B cell (primary cell): ENCODE results near the gene CYTIP. TPM values are rescaled to one million over a fixed set of nuclear protein-coding genes. Genes with fewer than 3 reads are reported as not detected.

Source experiments
- ATAC-seq: fragments of 200-7000 bp; cut with Tn5 transposase; one replicate; pipeline ENCODE4 v1.10.0; 2021; ENCODE audit warnings: low read depth, mild to moderate bottlenecking, moderate number of reproducible peaks, moderate library complexity
- CTCF ChIA-PET: fragments of 350-600 bp; sonication (Branson Sonifier 250); formaldehyde crosslinking; loops from one replicate; lab custom pipeline; 2021; ENCODE audit warnings: antibody characterized with exemption, inconsistent platforms; lab: Charles Lee
- POLR2A ChIA-PET: fragments of 350-600 bp; sonication (Branson Sonifier 250); formaldehyde crosslinking; loops from one replicate; lab custom pipeline; 2021; ENCODE audit warnings: antibody characterized with exemption; lab: Charles Lee
- DNase-seq: peaks from one replicate; pipeline ENCODE4 v3.0.0; 2013
- H2AFZ ChIP-seq: 2 replicates; pipeline ENCODE4 v1.6.1; 2012; ENCODE audit warnings: mild to moderate bottlenecking, low read depth, low read length; ENCODE audit not compliant: insufficient read depth, poor library complexity, severe bottlenecking
- H3K27ac ChIP-seq, 2 donors: 1 replicate in 1 of 2; 2 replicates in 1 of 2; pipeline ENCODE4 v1.5.1; 2012 to 2013; ENCODE audit warnings: low read length in 2 of 2, mild to moderate bottlenecking in 2 of 2, moderate library complexity in 1 of 2
- H3K27me3 ChIP-seq, 4 experiments: fragments of 200-600 bp in 1 of 4; sonication (generic) in 1 of 4; replicated peaks in 1 of 4; 1 replicate in 2 of 4; 2 replicates in 2 of 4; pipeline versions ENCODE4 v1.6.1 to v1.7.0; 2013 to 2016; ENCODE audit warnings: low read length in 3 of 4, mild to moderate bottlenecking in 2 of 4, mixed read lengths in 1 of 4, moderate library complexity in 1 of 4; ENCODE audit not compliant: insufficient read depth in 4 of 4, control insufficient read depth in 3 of 4; ENCODE audit errors: control extremely low read depth in 1 of 4
- H3K36me3 ChIP-seq, 2 experiments: replicated peaks in 1 of 2; 1 replicate in 1 of 2; 2 replicates in 1 of 2; pipeline versions ENCODE4 v1.6.1 to v1.7.1; 2013; ENCODE audit warnings: low read length in 1 of 2; ENCODE audit not compliant: insufficient read depth in 2 of 2, control insufficient read depth in 1 of 2; ENCODE audit errors: control extremely low read depth in 1 of 2, extremely low read depth in 1 of 2
- H3K4me1 ChIP-seq, 2 donors: fragments of 200-600 bp in 1 of 2; sonication (generic) in 1 of 2; 1 replicate in 1 of 2; 2 replicates in 1 of 2; pipeline versions ENCODE4 v1.5.1 to v1.6.1; 2013 to 2017; ENCODE audit warnings: low read length in 2 of 2; ENCODE audit not compliant: control insufficient read depth in 2 of 2, insufficient read depth in 2 of 2
- H3K4me2 ChIP-seq: replicated peaks from 2 replicates; pipeline ENCODE3; 2012; ENCODE audit warnings: mild to moderate bottlenecking, low read depth, low read length; ENCODE audit not compliant: poor library complexity, severe bottlenecking
- H3K4me3 ChIP-seq, 5 experiments: fragments of 200-600 bp in 1 of 5; sonication (generic) in 1 of 5; 1 replicate in 3 of 5; 2 replicates in 2 of 5; pipeline versions ENCODE4 v1.5.1 to v1.7.0; 2011 to 2016; ENCODE audit warnings: low read length in 4 of 5, mild to moderate bottlenecking in 4 of 5, low read depth in 2 of 5, control low read depth in 1 of 5, moderate library complexity in 1 of 5; ENCODE audit not compliant: insufficient read depth in 1 of 5; ENCODE audit errors: control extremely low read depth in 1 of 5, extremely low read depth in 1 of 5
- H3K79me2 ChIP-seq: fragments of 200-600 bp; sonication (generic); one replicate; pipeline ENCODE4 v1.6.0; 2016; ENCODE audit warnings: low read length; ENCODE audit not compliant: control insufficient read depth, insufficient read depth
- H3K9ac ChIP-seq: fragments of 200-600 bp; sonication (generic); 2 replicates; pipeline ENCODE4 v1.6.1; 2017; ENCODE audit warnings: mild to moderate bottlenecking, low read length, moderate library complexity
- H3K9me3 ChIP-seq, 3 donors: one replicate each; pipeline versions ENCODE4 v1.6.1 to v1.7.1; 2013; ENCODE audit warnings: low read length in 2 of 3; ENCODE audit not compliant: control insufficient read depth in 2 of 3, insufficient read depth in 1 of 3; ENCODE audit errors: control extremely low read depth in 1 of 3
- H4K20me1 ChIP-seq: 2 replicates; pipeline ENCODE4 v1.6.0; 2012; ENCODE audit warnings: mild to moderate bottlenecking, low read length; ENCODE audit not compliant: insufficient read depth, control insufficient read depth, poor library complexity, severe bottlenecking
- H3K27ac Mint-ChIP-seq: one replicate; pipeline ENCODE4 v1.8.0; 2021; ENCODE audit warnings: mixed read lengths
- H3K27me3 Mint-ChIP-seq: one replicate; pipeline ENCODE4 v1.8.0; 2021; ENCODE audit warnings: mixed read lengths
- H3K4me1 Mint-ChIP-seq: one replicate; pipeline ENCODE4 v1.8.0; 2021; ENCODE audit warnings: mixed read lengths
- H3K4me3 Mint-ChIP-seq: one replicate; pipeline ENCODE4 v1.8.0; 2021; ENCODE audit warnings: mixed read lengths
- H3K9me3 Mint-ChIP-seq: one replicate; pipeline ENCODE4 v1.8.0; 2022; ENCODE audit warnings: mixed read lengths; ENCODE audit not compliant: insufficient read depth
- CTCF ChIP-seq: fragments of 200-600 bp; IDR thresholded peaks from one replicate; pipeline ENCODE4 v1.8.0; 2022; ENCODE audit warnings: antibody characterized with exemption, mild to moderate bottlenecking
- EZH2 ChIP-seq: IDR thresholded peaks from 2 replicates; pipeline ENCODE4 v1.6.1; 2012; ENCODE audit warnings: borderline replicate concordance, low read depth, mild to moderate bottlenecking, moderate library complexity, low read length; ENCODE audit not compliant: insufficient read depth, poor library complexity, severe bottlenecking
- WGBS: methylation state at CpG from one replicate; pipeline ENCODE4 v1.1.5; 2013; ENCODE audit warnings: missing lambda C conversion rate; ENCODE audit not compliant: insufficient coverage; 5-methylcytosine and 5-hydroxymethylcytosine counted together
- intact Hi-C: fragments of 100-400 bp; cut with micrococcal nuclease; formaldehyde crosslinking; loops from one replicate; pipeline ENCODE4 v1.10.0; 2022
- polyA plus RNA-seq: library from polyadenylated mRNA; depleted of rRNA; stranded (reverse); fragments of >200 nt; gene quantifications from 2 replicates; pipeline ENCODE4 v1.2.3, GENCODE V29; 2012
- total RNA-seq, 2 donors: library from RNA; stranded (reverse); fragments of 120-200 nt in 1 of 2; gene quantifications; 1 replicate in 1 of 2; 2 replicates in 1 of 2; pipeline versions ENCODE4 v1.2.3 to v1.2.4, GENCODE V29; 2013 to 2022

CYTIP gene
- total and polyA plus RNA-seq, 2 donors (not counting 1 experiment from before 2014, with no cell fraction given), result 73.0 to 327 TPM

DNA sequence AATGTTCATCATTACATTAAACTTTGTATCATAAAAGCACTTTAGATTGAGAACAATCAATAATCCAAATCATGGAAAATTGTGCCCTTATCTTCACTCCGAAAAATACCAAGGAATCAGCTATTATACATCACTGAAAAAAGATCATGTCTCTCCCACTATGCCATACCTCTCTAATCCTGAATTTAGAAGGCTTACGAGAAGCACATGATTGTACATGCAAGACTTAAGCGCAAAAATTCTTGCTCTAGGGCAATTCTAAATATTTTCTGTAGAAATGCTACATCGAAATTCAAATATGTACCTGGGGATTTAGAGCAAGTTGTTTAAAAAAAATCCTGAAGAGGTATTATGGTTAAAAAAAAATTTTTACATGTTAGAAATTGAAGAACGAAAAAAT, 1.3 kb downstream of the CYTIP start:
- Histone ChIP-seq H3K4me2 (peak overlapping the region; percentile 76), H4K20me1 (peaks cover 11% of the 10 kb centered on the region), H3K27ac (peak overlapping the region; percentile 93 to 96), H3K36me3 (peaks cover 0 to 16% of the 10 kb centered on the region in 2 experiments), H2AFZ (no peak overlapping the region), H3K4me3 (peak overlapping the region; percentile 82 to 98 (median 92)), H3K27me3 (no peaks in the 10 kb centered on the region), H3K9me3 (no peaks in the 10 kb centered on the region), H3K9ac (peak overlapping the region; percentile 96), H3K4me1 (peaks cover 51 to 57% of the 10 kb centered on the region in 2 donors), H3K79me2 (peaks cover 83% of the 10 kb centered on the region)
- Mint-ChIP-seq H3K4me3 (peak overlapping the region; percentile 94), H3K27me3 (no peaks in the 10 kb centered on the region), H3K4me1 (peaks cover 45% of the 10 kb centered on the region), H3K27ac (peak overlapping the region; percentile 95), H3K9me3 (no peaks in the 10 kb centered on the region)
- ChIA-PET POLR2A (interaction anchor here (0.6 to 6.1 kb wide), 9 partner anchors 12 to 1102 kb away, joined by 3 to 41 read pairs (median 4); no protein-coding TSS in a partner anchor), CTCF (interaction anchor here (0.9 to 2.5 kb wide), 14 partner anchors 9 to 116 kb away, joined by 3 to 27 read pairs (median 8); partner anchors contain the start of gene ERMN)
- WGBS, result no CpG with 5 or more reads among the region's 5 CpGs
- DNase-seq (no peak), ATAC-seq (no peak)
- TF ChIP-seq CTCF, result no peak
- no peak for TF ChIP-seq EZH2
- intact Hi-C loops, result loop anchor here (5.0 kb wide), 1 partner anchor 1100 kb away; no protein-coding TSS in a partner anchor

DNA sequence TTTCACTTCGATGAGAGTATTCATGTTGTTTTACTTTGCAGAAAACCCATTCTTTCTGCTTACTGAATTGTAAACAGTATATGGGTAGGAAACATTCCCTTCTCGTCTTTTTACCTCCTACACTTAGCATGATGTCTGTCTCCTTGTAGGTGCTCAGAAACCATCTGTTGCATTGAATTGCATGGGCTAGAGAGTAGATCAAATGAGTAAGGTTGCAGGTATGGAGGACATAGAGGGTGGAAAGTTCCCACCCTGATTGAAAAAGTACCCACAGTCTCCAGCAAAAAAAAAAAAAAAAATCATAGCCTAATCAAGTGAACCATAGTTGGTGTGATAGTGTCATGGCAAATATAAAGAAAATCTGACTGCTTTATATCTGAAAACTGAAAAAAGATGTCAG, 1.7 kb downstream of the CYTIP start:
- intact Hi-C loops, result loop anchor here (5.0 kb wide), 1 partner anchor 1100 kb away; no protein-coding TSS in a partner anchor
- no peak for TF ChIP-seq EZH2
- TF ChIP-seq CTCF, result no peak
- Mint-ChIP-seq H3K27ac (peak overlapping the region; percentile 95), H3K4me3 (peak overlapping the region; percentile 94), H3K4me1 (peaks cover 46% of the 10 kb centered on the region), H3K9me3 (no peaks in the 10 kb centered on the region), H3K27me3 (no peaks in the 10 kb centered on the region)
- no peaks in the 10 kb centered on the region for H3K9me3 ChIP-seq
- peak overlapping the region; percentile 93 to 96 for H3K27ac ChIP-seq
- H3K79me2 ChIP-seq, result peaks cover 87% of the 10 kb centered on the region
- POLR2A ChIA-PET, result interaction anchor here (0.6 to 6.1 kb wide), 4 partner anchors 12 to 115 kb away, joined by 4 to 29 read pairs (median 7); no protein-coding TSS in a partner anchor
- ATAC-seq (no peak), DNase-seq (peak; percentile 31)
- H3K27me3 ChIP-seq, result no peaks in the 10 kb centered on the region
- WGBS, result no CpG with 5 or more reads among the region's 2 CpGs
- CTCF ChIA-PET, result interaction anchor here (0.9 to 3.2 kb wide), 5 partner anchors 8 to 50 kb away, joined by 3 to 17 read pairs (median 10); no protein-coding TSS in a partner anchor
- H3K9ac ChIP-seq, result peak overlapping the region; percentile 96
- peak overlapping the region; percentile 82 to 98 (median 92) for H3K4me3 ChIP-seq
- no peak overlapping the region for H2AFZ ChIP-seq
- H3K4me1 ChIP-seq, result peaks cover 55 to 59% of the 10 kb centered on the region in 2 donors
- peaks cover 11% of the 10 kb centered on the region for H4K20me1 ChIP-seq
- peak overlapping the region; percentile 76 for H3K4me2 ChIP-seq
- H3K36me3 ChIP-seq, result peaks cover 0 to 18% of the 10 kb centered on the region in 2 experiments
